HG02981 (cell line): ENCODE measurements around the gene SMURF2.

Source experiments
- ATAC-seq: cut with Tn5 transposase; IDR thresholded peaks from one replicate; pipeline ENCODE4 v1.9.1; 2021; ENCODE audit warnings: mild to moderate bottlenecking, moderate library complexity; ENCODE audit not compliant: unreplicated experiment

Gene SMURF2

DNA sequence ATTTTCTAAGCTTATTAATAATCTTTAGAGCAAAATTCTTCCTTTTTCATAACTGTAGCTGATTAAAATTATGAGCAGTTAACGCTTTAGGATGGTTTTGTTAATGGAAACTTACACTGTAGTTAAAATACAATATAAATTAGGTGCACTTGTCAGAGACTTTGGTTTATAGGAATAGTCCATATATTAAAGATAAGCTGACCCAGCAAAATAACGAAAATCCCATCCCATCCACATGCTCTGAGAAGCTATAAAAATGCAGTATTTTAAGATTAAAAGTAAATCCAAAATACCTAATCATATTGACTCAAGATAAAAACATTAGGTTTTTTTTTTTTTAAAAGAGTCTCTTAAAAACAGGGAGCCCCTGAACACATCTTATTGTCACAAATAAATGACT lies 117.4 kb downstream of the SMURF2 start:
- no peak for ATAC-seq

- ATAC-seq, result no peak
These were observed 121.9 kb downstream of the SMURF2 start for GRCh38 chr17:64540118-64540776.

DNA sequence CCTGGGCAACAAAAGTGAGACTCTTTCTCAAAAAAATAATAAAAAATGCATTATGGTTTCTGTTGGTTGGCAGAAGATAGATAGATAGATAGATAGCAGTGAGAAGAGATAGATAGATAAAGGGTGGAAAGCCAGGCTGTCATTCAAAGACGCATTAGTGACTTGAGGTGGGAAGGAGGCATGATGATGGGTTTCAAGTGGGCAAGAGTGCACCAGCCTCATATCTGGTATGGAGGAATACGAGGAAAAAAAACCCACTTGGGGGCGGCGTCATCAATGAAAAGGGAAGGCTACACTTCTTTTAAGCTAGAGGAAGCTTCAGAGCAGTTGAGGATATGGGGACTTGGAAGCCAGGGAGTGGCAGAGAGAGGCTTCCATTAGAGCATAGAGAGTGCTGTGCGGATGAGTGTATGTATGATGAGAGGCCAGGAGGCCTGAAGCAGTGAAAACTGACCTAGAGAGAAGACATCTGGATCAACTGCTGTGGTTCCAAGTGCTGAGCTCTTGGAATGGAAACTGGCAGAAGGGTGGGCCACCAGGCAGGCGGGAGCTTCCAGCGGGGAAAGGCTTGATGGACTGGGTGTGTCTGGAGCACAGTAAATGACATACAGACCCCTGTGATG lies 123.5 kb downstream of the SMURF2 start:
- ATAC-seq, result no peak

- ATAC-seq, result no peak
These were observed 124.6 kb downstream of the SMURF2 start for GRCh38 chr17:64537488-64537887.

DNA sequence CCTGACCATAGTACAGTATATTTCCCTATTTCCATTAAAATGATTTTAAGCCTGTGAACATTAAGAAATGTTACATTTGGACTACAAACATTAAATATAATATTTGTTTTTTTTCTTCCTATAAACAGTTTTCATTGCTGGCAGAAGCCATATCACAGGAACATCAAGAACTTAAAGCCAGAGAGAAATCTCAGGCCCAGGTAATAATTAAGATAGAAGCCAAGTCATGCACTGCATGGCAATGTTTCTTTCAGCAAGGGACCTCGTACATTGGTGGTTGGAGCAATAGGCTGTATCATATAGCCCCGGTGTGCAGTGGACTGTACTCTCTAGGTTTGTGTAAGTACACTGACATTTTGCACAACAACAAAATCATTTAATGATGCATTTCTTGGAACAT lies 125.2 kb downstream of the SMURF2 start:
- ATAC-seq, result no peak

GRCh38 chr17:64535357-64535756 lies 126.8 kb downstream of the SMURF2 start:
- no peak for ATAC-seq

- ATAC-seq, result no peak
These were observed 127.9 kb downstream of the SMURF2 start for GRCh38 chr17:64534187-64534586.

- ATAC-seq, result no peak
These were observed 128.3 kb downstream of the SMURF2 start for GRCh38 chr17:64533784-64534183.

GRCh38 chr17:64532409-64532808 lies 129.7 kb downstream of the SMURF2 start:
- ATAC-seq, result no peak

DNA sequence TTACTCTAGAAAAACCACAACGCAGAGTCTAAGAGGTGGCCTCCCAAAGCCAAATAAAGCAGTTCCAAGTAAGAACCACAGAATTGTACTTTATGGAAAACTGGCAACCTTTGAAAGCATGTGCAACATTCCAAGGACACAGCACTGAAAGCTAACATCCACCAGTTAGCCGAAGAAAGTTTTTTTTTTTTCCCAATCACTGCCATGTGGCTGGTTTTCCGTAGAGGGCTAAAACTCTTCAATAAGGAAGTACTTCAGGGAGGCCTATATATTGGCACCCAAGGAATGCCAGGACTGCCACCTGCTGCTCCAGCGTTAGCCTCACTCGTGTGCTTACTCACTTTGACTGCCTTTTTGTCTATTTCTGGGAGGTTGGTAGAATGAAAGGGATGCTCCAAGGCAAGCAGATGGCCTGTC lies 130.1 kb downstream of the SMURF2 start:
- ATAC-seq, result no peak

GRCh38 chr17:64529221-64529620 lies 132.9 kb downstream of the SMURF2 start:
- ATAC-seq, result no peak

- no peak for ATAC-seq
These were observed 134.2 kb downstream of the SMURF2 start for GRCh38 chr17:64527914-64528313.

GRCh38 chr17:64520359-64520758 lies 141.7 kb downstream of the SMURF2 start:
- no peak for ATAC-seq

DNA sequence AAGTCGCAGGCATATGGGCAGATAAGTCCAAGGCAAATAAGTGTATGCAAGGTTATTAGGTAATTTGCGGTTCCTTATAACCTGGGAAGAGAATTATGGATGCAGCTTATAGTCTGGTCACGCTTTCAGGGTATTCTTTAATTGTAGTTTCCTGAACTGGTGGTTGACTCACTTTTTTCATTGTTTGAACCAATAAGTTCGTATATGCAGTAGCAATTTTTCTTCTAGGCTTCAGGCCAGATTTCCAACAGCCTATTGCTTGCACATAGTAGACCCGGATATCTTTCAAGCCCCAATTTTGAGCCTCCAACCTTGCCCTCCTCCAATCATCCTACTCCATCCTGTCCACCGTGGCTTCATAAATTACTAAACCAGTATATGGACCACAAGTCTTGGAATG lies 142.5 kb downstream of the SMURF2 start:
- no peak for ATAC-seq

- ATAC-seq, result no peak
These were observed 146.3 kb downstream of the SMURF2 start for GRCh38 chr17:64515829-64516228.

DNA sequence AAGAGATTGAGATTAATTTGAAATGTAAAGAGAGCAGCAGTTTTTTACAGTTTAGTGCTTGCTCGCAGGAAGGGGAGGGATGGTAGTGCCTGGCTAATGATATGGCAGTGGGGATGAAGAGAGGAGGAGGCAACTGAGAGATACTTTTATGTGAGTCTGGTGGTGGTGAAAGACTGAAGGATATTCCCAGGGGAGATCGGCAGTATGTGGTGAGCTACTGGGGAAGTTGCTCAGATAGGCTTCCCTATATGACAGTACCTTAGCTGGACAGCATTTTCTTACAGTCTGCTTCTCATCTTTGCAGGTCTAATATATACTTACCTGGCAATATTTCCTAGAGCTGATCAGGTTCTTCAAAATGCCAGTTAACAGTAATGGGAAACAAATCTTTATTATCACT lies 146.7 kb downstream of the SMURF2 start:
- ATAC-seq, result no peak

DNA sequence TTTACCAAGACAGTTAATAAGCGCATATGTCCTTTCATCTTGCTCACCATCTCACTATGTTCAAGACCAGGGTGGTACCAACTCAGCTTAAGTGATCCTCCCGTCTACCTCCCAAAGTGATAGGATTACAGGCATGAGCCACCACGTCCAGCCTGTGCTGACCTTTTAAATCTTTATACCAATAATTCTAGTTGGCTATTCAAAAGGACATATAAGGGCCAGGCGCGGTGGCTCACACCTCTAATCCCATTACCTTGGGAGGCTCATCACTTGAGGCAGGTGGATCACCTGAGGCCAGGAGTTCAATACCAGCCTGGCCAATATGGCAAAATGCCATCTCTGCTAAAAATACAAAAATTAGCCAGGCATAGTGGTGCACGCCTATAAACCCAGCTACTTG lies 152.9 kb downstream of the SMURF2 start:
- ATAC-seq, result no peak

DNA sequence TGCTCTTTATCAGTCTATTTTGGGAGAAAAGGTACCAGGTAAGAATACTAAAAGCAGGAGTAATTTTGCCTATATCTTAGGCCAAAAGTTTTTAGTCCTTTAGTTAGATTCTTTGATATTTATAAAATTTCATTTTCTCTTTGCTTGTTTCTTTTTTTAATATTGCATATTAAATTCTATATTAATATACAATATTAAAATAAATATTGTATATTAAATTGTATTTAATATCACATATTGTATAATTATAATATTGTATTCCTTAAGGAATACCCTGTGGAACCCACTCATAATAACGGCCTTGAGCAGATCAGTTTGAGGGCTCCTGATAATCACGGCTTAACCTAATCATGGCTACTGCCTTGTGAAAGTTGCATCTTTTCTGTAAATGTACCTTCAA lies 153.4 kb downstream of the SMURF2 start:
- no peak for ATAC-seq

GRCh38 chr17:64507413-64507782 lies 154.7 kb downstream of the SMURF2 start:
- ATAC-seq, result peak; percentile 19

DNA sequence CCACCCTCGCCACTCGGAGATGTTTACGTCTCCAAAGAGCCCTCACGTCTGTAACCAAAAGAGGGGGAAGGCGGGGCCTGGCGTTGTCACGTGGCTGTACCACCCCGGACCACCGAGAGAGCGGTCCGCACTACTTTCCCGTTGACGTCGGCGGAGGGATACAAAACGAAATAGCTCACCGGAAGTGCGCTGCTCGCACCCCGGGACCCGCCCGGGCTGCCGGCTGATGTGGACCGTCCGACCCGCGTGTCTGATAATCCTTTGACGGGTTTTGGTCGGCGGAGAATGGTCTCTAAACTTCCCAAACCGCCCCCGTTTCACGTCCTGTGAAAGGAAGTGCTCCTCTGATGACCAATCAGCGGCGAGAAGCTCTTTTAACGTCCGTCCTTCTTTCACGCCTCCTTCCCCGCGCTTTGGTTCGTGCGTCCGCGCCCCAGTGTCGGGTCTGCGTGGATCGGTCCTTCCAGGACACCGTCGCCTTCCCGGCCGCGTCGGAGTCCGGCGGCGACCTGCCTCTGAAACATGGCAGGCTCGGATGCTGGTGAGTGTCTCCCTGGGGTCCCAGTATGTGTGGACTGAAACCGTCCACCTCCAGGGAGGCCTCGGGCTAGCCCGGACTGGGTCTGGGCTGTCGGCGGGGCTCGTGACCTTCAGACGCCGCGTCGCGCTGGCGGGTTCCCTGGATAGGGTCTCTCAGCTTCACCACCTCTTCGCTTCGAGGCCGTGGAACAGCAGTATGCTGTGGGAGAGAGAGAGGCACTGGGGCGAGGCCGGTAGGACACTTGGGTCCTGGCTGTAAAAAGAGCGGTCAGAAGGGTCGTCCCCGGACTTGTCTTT lies 155.3 kb downstream of the SMURF2 start, which contains the start of gene CEP95:
TSS of gene CEP95 (plus strand) at position 402 of the 837 bp plus-strand sequence. CDS start at position 523, 121 bp downstream.
- peak; percentile 56 for ATAC-seq

GRCh38 chr17:64506201-64506575 lies 155.9 kb downstream of the SMURF2 start, which contains the start of gene DDX5:
Gene DDX5 (minus strand): TSS chr17:64506289. CDS start chr17:64506119, 170 bp downstream.
- ATAC-seq, result peak; percentile 54
